ENCODE data around the gene POLR3GL.
A peak's percentile ranks its signal among the peaks of the same experiment; 100 is the strongest.

POLR3GL gene

GRCh38 chr1:145949219-145949618 is 15.3 kb upstream of the POLR3GL start:
- DNase-seq (ENCODE audit: low read depth in 2 of 2) = no peak

- DNase-seq (ENCODE audit: low read depth in 2 of 2) = no peak
Observed at GRCh38 chr1:145951526-145951925, 13.0 kb upstream of the POLR3GL start.

GRCh38 chr1:145952903-145953302 is 11.6 kb upstream of the POLR3GL start:
- DNase-seq (ENCODE audit: low read depth in 2 of 2) = no peak

- no peak for DNase-seq (ENCODE audit: low read depth in 2 of 2)
Observed at GRCh38 chr1:145953861-145954260, 10.6 kb upstream of the POLR3GL start.

- DNase-seq (ENCODE audit: low read depth in 2 of 2) = no peak
Observed at GRCh38 chr1:145955436-145955835, 9.1 kb upstream of the POLR3GL start.

- no peak for DNase-seq (ENCODE audit: low read depth in 2 of 2)
Observed at GRCh38 chr1:145956361-145956760, 8.1 kb upstream of the POLR3GL start.

GRCh38 chr1:145956781-145957442 is 7.6 kb upstream of the POLR3GL start:
- DNase-seq (ENCODE audit: low read depth in 2 of 2) = no peak

- peak; percentile 91 to 95 for DNase-seq (ENCODE audit: low read depth in 2 of 2)
Observed at GRCh38 chr1:145957443-145958319, 6.8 kb upstream of the POLR3GL start, which contains the start of gene LIX1L. LIX1L (minus strand) TSS chr1:145958017; CDS start chr1:145957927, 90 bp downstream.

GRCh38 chr1:145958734-145959133 is 5.8 kb upstream of the POLR3GL start:
- DNase-seq (ENCODE audit: low read depth in 2 of 2) = no peak

GRCh38 chr1:145959333-145959732 is 5.2 kb upstream of the POLR3GL start:
- no peak for DNase-seq (ENCODE audit: low read depth in 2 of 2)

GRCh38 chr1:145959957-145960467 is 4.5 kb upstream of the POLR3GL start:
- DNase-seq (ENCODE audit: low read depth in 2 of 2) = no peak

GRCh38 chr1:145960468-145961108 is 3.9 kb upstream of the POLR3GL start:
- DNase-seq (ENCODE audit: low read depth in 2 of 2) = peak in 1 of 2 donors; percentile 31

- DNase-seq (ENCODE audit: low read depth in 2 of 2) = no peak
Observed at GRCh38 chr1:145961109-145961424, 3.4 kb upstream of the POLR3GL start.

- DNase-seq (ENCODE audit: low read depth in 2 of 2) = peak; percentile 50 to 63
Observed at GRCh38 chr1:145961425-145962156, 2.9 kb upstream of the POLR3GL start.

- DNase-seq (ENCODE audit: low read depth in 2 of 2) = no peak
Observed at GRCh38 chr1:145962157-145963102, 2.1 kb upstream of the POLR3GL start.

GRCh38 chr1:145963265-145964019 is 1.0 kb upstream of the POLR3GL start:
- DNase-seq (ENCODE audit: low read depth in 2 of 2) = no peak

GRCh38 chr1:145965119-145965744 is 742 bp downstream of the POLR3GL start:
- no peak for DNase-seq (ENCODE audit: low read depth in 2 of 2)

GRCh38 chr1:145967288-145967687 is 2.8 kb downstream of the POLR3GL start:
- no peak for DNase-seq (ENCODE audit: low read depth in 2 of 2)

- no peak for DNase-seq (ENCODE audit: low read depth in 2 of 2)
Observed at GRCh38 chr1:145972580-145972979, 8.1 kb downstream of the POLR3GL start.

All from stimulated activated CD4-positive, alpha-beta T cell treated with anti-CD3 and anti-CD28 coated beads, Interleukin-4, amount 100 ng/mL, for 48 hours (primary cell).